Activated naive CD4-positive, alpha-beta T cell treated with anti-CD3 and anti-CD28 coated beads for 36 hours (primary cell): ENCODE data around the gene ABCA7. TPM values are rescaled to one million over a fixed set of nuclear protein-coding genes. Genes with fewer than 3 reads are reported as not detected.
A peak's percentile ranks its signal among the peaks of the same experiment; 100 is the strongest.

ENCODE experiments used
- CTCF ChIA-PET: fragments of 350-600 bp; sonication (Branson Sonifier 250); formaldehyde crosslinking; loops from one replicate; lab custom pipeline; 2021; ENCODE audit warnings: antibody characterized with exemption; lab: Charles Lee
- DNase-seq: peaks from one replicate; pipeline ENCODE4 v3.0.0-alpha.2; 2020
- H3K27ac Mint-ChIP-seq: one replicate; pipeline ENCODE4 v1.8.0; 2021; ENCODE audit warnings: mild to moderate bottlenecking, mixed read lengths
- H3K27me3 Mint-ChIP-seq: one replicate; pipeline ENCODE4 v1.8.0; 2021; ENCODE audit warnings: low read depth, mixed read lengths
- H3K36me3 Mint-ChIP-seq: one replicate; pipeline ENCODE4 v1.8.0; 2021; ENCODE audit warnings: low read depth, mixed read lengths
- H3K4me1 Mint-ChIP-seq: one replicate; pipeline ENCODE4 v1.8.0; 2021; ENCODE audit warnings: low read depth, mixed read lengths
- H3K4me3 Mint-ChIP-seq: one replicate; pipeline ENCODE4 v1.8.0; 2021; ENCODE audit warnings: mild to moderate bottlenecking, moderate library complexity, mixed read lengths
- H3K9me3 Mint-ChIP-seq: one replicate; pipeline ENCODE4 v1.8.0; 2021; ENCODE audit warnings: mixed read lengths
- intact Hi-C: fragments of 100-400 bp; cut with micrococcal nuclease; formaldehyde crosslinking; loops from one replicate; pipeline ENCODE4 v1.15.1; 2023
- total RNA-seq, 2 experiments: library from RNA; stranded (reverse); gene quantifications; one replicate each; pipeline ENCODE4 v1.2.3, GENCODE V29; 2021

Gene ABCA7
- total RNA-seq, 2 experiments from 2014 or later, result 24.4 to 30.1 TPM

GRCh38 chr19:1014161-1015060 lies 25.5 kb upstream of the ABCA7 start:
- Mint-ChIP-seq H3K36me3 (no peaks in the 10 kb centered on the region), H3K4me3 (no peak overlapping the region), H3K27me3 (no peaks in the 10 kb centered on the region), H3K27ac (no peak overlapping the region), H3K4me1 (peaks cover 37% of the 10 kb centered on the region), H3K9me3 (no peaks in the 10 kb centered on the region)
- CTCF ChIA-PET, result interaction anchor here (0.8 kb wide), 1 partner anchor 202 kb away, joined by 5 read pairs; no protein-coding TSS in a partner anchor
- intact Hi-C loops, result no loop called here
- no peak for DNase-seq

- peaks cover 43% of the 10 kb centered on the region for H3K4me1 Mint-ChIP-seq
- intact Hi-C loops, result no loop called here
- no peaks in the 10 kb centered on the region for H3K27me3 Mint-ChIP-seq
- no peak overlapping the region for H3K27ac Mint-ChIP-seq
- DNase-seq, result no peak
- peaks cover 3% of the 10 kb centered on the region for H3K36me3 Mint-ChIP-seq
- no peaks in the 10 kb centered on the region for H3K9me3 Mint-ChIP-seq
- CTCF ChIA-PET, result interaction anchor here (0.8 kb wide), 1 partner anchor 202 kb away, joined by 5 read pairs; no protein-coding TSS in a partner anchor
- no peak overlapping the region for H3K4me3 Mint-ChIP-seq
Observed at GRCh38 chr19:1015061-1015781, 24.7 kb upstream of the ABCA7 start.

- peaks cover 3% of the 10 kb centered on the region for H3K36me3 Mint-ChIP-seq
- intact Hi-C loops, result no loop called here
- no peak for DNase-seq
- H3K27ac Mint-ChIP-seq, result no peak overlapping the region
- H3K27me3 Mint-ChIP-seq, result no peaks in the 10 kb centered on the region
- peaks cover 43% of the 10 kb centered on the region for H3K4me1 Mint-ChIP-seq
- no peak overlapping the region for H3K4me3 Mint-ChIP-seq
- no peaks in the 10 kb centered on the region for H3K9me3 Mint-ChIP-seq
- CTCF ChIA-PET, result no interaction called here
Observed at GRCh38 chr19:1015782-1016646, 23.9 kb upstream of the ABCA7 start.

GRCh38 chr19:1016647-1017114 lies 23.2 kb upstream of the ABCA7 start:
- no peak overlapping the region for H3K27ac Mint-ChIP-seq
- H3K9me3 Mint-ChIP-seq, result no peaks in the 10 kb centered on the region
- intact Hi-C loops, result no loop called here
- no peak overlapping the region for H3K4me3 Mint-ChIP-seq
- H3K36me3 Mint-ChIP-seq, result peaks cover 3% of the 10 kb centered on the region
- CTCF ChIA-PET, result no interaction called here
- peaks cover 45% of the 10 kb centered on the region for H3K4me1 Mint-ChIP-seq
- DNase-seq, result no peak
- H3K27me3 Mint-ChIP-seq, result no peaks in the 10 kb centered on the region

- CTCF ChIA-PET, result no interaction called here
- intact Hi-C loops, result no loop called here
- Mint-ChIP-seq H3K4me1 (peaks cover 46% of the 10 kb centered on the region), H3K27me3 (no peaks in the 10 kb centered on the region), H3K27ac (peak overlapping the region; percentile 24), H3K4me3 (no peak overlapping the region), H3K9me3 (no peaks in the 10 kb centered on the region), H3K36me3 (peaks cover 3% of the 10 kb centered on the region)
- no peak for DNase-seq
Observed at GRCh38 chr19:1017115-1017905, 22.6 kb upstream of the ABCA7 start.

- H3K4me3 Mint-ChIP-seq, result no peak overlapping the region
- peaks cover 46% of the 10 kb centered on the region for H3K4me1 Mint-ChIP-seq
- H3K36me3 Mint-ChIP-seq, result peaks cover 3% of the 10 kb centered on the region
- intact Hi-C loops, result no loop called here
- H3K27ac Mint-ChIP-seq, result no peak overlapping the region
- DNase-seq, result no peak
- CTCF ChIA-PET, result no interaction called here
- H3K27me3 Mint-ChIP-seq, result no peaks in the 10 kb centered on the region
- no peaks in the 10 kb centered on the region for H3K9me3 Mint-ChIP-seq
Observed at GRCh38 chr19:1017906-1018305, 22.0 kb upstream of the ABCA7 start.

GRCh38 chr19:1018393-1018792 lies 21.5 kb upstream of the ABCA7 start:
- Mint-ChIP-seq H3K9me3 (no peaks in the 10 kb centered on the region), H3K36me3 (peaks cover 3% of the 10 kb centered on the region), H3K4me3 (peak overlapping the region; percentile 95), H3K4me1 (peaks cover 46% of the 10 kb centered on the region), H3K27ac (peak overlapping the region; percentile 70), H3K27me3 (no peaks in the 10 kb centered on the region)
- intact Hi-C loops, result no loop called here
- CTCF ChIA-PET, result no interaction called here
- DNase-seq, result no peak

GRCh38 chr19:1018932-1019615 lies 20.8 kb upstream of the ABCA7 start:
- Mint-ChIP-seq H3K4me3 (peak overlapping the region; percentile 95), H3K4me1 (peaks cover 43% of the 10 kb centered on the region), H3K27me3 (no peaks in the 10 kb centered on the region), H3K9me3 (no peaks in the 10 kb centered on the region), H3K27ac (peak overlapping the region; percentile 70), H3K36me3 (peaks cover 3% of the 10 kb centered on the region)
- CTCF ChIA-PET, result interaction anchor here (0.7 kb wide), 1 partner anchor 39 kb away, joined by 3 read pairs; no protein-coding TSS in a partner anchor
- intact Hi-C loops, result no loop called here
- no peak for DNase-seq

- no peaks in the 10 kb centered on the region for H3K27me3 Mint-ChIP-seq
- CTCF ChIA-PET, result interaction anchor here (0.7 kb wide), 1 partner anchor 38 kb away, joined by 3 read pairs; no protein-coding TSS in a partner anchor
- no peak for DNase-seq
- peaks cover 43% of the 10 kb centered on the region for H3K4me1 Mint-ChIP-seq
- no peaks in the 10 kb centered on the region for H3K9me3 Mint-ChIP-seq
- H3K27ac Mint-ChIP-seq, result peak overlapping the region; percentile 83
- H3K36me3 Mint-ChIP-seq, result peaks cover 3% of the 10 kb centered on the region
- intact Hi-C loops, result no loop called here
- H3K4me3 Mint-ChIP-seq, result peak overlapping the region; percentile 95
Observed at GRCh38 chr19:1019616-1019961, 20.3 kb upstream of the ABCA7 start.

GRCh38 chr19:1019980-1020867 lies 19.7 kb upstream of the ABCA7 start:
- peaks cover 45% of the 10 kb centered on the region for H3K4me1 Mint-ChIP-seq
- CTCF ChIA-PET, result interaction anchor here (0.7 kb wide), 1 partner anchor 38 kb away, joined by 3 read pairs; no protein-coding TSS in a partner anchor
- H3K4me3 Mint-ChIP-seq, result peak overlapping the region; percentile 95
- intact Hi-C loops, result loop anchor here (2.0 to 10.0 kb wide), 7 partner anchors 49 to 385 kb away; partner anchors contain the start of genes ATP5F1D, DAZAP1, GAMT and GPX4
- no peak for DNase-seq
- no peaks in the 10 kb centered on the region for H3K27me3 Mint-ChIP-seq
- no peaks in the 10 kb centered on the region for H3K9me3 Mint-ChIP-seq
- H3K36me3 Mint-ChIP-seq, result peaks cover 3% of the 10 kb centered on the region
- peak overlapping the region; percentile 83 for H3K27ac Mint-ChIP-seq
